Retina (tissue), 1 donor: ENCODE data around the gene EIF3L.

Experiments
- DNase-seq: peaks from one replicate; pipeline ENCODE4 v3.0.0-alpha.2; 2016

EIF3L gene

GRCh38 chr22:37855462-37855861, 6.2 kb downstream of the EIF3L start:
- no peak for DNase-seq

- DNase-seq, result no peak
These were observed 11.7 kb downstream of the EIF3L start for GRCh38 chr22:37860796-37861421.

DNA sequence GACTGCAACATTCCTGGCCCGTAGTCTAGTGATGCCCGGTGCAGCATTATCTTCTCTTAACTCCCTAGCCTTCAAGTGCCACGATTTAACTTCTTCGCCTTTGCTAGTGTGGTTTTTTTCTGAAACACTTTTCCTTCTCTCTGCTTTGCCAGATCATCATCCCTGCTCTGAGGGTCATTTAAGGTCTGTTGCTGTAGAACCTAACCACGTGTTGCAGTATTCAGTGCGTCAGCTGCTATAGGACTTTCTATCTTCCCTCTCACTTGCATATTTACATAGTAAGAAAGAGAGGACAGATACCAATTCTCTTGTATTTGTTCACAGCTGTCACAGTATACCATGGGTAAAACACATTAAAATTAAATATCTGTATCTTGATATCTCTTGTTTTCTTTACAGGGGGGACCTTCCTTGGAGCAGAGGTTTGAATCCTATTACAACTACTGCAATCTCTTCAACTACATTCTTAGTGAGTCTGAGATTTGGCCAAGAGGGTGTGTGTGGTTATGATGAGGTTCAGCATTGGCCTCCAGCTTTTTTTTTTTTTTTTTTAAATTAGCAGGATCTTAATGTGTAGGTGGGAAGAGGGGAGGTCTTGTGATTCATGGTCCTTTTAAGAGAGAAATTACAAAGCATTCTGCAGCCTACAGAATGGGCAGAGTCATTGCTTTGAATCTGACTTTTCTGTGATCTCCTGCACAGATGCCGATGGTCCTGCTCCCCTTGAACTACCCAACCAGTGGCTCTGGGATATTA, 13.5 kb downstream of the EIF3L start:
- no peak for DNase-seq

- DNase-seq, result no peak
These were observed 16.3 kb downstream of the EIF3L start for GRCh38 chr22:37865510-37865909.

DNA sequence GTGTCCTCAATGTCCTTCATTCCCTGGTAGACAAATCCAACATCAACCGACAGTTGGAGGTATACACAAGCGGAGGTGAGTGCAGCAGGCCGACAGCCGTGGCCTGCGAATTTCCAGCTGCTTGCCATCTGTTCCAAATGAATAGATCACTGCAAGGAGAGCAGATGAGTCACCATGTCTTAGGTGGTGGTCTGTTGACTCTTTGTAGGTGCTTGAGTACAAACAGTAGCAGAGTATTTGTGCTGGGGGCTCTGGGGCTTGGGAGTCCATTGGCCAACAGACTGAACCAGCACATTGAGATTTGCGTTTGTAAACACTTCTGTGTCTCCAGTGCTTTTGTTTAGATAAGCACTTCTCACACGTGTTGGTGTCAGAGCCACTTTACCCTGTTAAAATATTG, 21.1 kb downstream of the EIF3L start:
- DNase-seq, result no peak

DNA sequence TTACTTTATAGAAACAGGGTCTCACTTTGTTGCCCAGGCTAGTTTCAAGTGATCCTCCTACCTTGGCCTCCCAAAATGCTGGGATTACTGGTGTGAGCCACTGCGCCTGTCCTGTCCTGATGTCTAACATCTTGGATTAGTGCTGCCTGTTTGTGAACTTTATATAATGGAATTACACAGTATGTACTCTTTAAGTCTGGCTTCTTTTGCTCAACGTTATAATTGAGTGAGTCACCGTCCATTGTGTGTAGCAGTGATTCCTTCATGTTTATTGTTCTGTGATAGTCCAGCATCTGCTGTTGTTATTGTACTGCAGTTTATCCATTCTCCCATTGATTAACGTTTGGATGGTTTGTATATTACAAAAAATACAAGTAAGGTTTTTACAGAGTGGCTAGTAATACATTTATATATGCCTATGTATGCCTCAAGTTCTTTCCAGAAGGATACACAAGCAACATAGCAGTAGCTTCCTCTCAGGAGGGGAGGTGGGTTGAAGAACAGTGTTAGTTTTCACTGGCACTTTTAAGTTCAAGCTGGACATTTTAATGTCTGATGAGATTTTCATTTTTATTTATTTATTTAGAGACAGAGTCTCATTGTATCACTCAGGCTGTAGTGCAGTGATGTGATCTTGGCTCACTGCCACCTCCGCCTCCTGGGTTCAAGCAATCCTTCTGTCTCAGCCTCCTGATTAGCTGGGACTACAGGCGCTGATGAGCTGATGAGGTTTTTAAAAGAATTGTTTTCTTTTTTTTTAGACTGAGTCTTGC, 31.6 kb downstream of the EIF3L start:
- DNase-seq, result no peak

DNA sequence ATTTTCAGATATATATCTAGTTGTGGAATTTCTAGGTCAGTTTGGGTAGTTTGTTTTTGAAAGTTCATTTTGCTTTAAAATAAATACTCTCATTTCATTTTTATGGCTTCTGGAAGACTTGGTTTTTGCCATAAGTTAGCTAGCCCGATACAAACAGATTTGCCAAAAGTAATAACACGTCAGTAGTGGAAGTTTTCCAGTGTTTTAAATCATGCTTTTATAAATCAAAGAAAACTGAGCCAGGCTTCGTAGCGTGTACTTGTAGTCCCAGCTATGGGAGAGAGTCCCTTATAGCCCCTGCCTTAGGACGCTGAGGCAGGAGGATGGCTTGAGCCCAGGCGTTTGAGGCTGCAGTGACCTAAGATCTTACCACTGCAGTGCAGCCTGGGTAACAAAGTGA, 35.2 kb downstream of the EIF3L start:
- DNase-seq, result no peak

GRCh38 chr22:37887584-37888378, 38.6 kb downstream of the EIF3L start:
- no peak for DNase-seq

GRCh38 chr22:37891926-37892325, 42.7 kb downstream of the EIF3L start:
- no peak for DNase-seq

DNA sequence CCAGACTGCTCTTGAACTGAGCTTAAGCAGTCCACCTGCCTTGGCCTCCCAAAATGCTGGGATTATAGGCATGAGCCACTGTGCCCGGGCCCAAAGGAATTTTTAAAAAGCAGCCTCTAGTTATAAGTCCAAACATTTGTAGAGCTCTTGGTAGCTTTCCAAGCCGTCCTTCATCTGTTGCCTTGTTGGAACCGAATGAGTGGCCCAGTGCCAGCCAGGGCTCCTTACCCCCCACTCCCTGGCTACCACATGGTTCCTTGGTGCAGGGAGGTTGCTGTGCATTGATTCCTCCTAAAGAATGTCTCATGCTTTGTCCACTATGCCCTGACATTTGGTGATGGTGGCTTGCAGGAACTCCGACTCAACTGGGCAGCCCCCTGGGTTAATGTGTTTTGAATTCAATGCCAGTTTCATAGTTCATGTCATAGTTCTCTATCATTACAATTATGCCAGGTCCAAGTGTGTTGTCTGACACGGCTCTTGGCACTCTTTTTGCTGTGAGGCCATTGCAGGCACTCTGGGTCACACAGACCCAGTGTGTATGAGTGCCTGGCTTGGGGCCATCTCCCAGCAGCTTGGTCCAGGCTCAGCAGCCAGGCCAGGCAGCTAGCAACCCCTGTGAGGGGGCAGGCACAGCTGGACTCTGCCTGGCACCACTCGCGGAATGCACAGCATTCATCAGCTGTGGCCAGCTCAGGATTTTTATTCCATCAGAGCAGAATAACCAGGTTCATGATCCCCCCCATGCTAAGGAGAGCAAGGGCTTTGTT, 43.5 kb downstream of the EIF3L start:
- no peak for DNase-seq

GRCh38 chr22:37893583-37893983, 44.4 kb downstream of the EIF3L start:
- no peak for DNase-seq

DNA sequence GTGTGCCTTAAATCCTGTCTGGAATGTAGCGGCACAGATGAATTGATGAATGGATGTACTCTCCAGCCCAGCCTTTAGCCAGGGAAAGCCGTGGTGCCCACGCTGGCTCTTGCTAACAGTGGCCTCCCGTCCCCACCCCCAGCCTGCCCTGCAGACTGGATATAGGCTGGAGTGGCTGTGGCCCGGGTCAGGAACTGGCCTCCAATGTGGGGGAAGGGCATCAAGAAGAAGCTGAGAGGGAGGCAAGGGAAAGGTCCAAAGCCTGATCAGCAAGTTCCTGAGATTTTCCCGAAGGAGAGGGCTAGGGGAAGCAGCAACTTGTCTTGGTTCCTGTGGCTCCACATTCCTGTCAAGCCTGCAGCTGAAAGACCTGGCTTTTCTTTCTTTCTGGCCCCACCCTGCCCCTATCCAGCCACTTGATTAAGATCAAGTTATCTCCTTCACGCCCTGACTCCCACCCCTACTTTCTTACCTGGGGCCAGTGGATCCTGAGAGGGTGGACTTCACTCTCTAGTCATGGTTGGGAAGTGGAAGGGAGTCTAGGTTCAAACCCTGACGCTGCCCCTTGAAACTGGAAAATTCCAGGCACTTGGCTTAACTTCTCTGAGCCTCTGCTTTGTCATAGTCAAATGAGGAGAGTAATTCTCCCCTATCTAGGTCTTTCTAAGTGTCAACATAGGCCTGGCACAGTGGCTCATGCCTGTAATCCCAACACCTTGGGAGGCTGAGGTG, 45.9 kb downstream of the EIF3L start:
- DNase-seq, result no peak

GRCh38 chr22:37896181-37896592, 47.0 kb downstream of the EIF3L start:
- DNase-seq, result no peak

GRCh38 chr22:37896939-37897338, 47.7 kb downstream of the EIF3L start:
- no peak for DNase-seq

- no peak for DNase-seq
These were observed 48.6 kb downstream of the EIF3L start for GRCh38 chr22:37897807-37898206.

DNA sequence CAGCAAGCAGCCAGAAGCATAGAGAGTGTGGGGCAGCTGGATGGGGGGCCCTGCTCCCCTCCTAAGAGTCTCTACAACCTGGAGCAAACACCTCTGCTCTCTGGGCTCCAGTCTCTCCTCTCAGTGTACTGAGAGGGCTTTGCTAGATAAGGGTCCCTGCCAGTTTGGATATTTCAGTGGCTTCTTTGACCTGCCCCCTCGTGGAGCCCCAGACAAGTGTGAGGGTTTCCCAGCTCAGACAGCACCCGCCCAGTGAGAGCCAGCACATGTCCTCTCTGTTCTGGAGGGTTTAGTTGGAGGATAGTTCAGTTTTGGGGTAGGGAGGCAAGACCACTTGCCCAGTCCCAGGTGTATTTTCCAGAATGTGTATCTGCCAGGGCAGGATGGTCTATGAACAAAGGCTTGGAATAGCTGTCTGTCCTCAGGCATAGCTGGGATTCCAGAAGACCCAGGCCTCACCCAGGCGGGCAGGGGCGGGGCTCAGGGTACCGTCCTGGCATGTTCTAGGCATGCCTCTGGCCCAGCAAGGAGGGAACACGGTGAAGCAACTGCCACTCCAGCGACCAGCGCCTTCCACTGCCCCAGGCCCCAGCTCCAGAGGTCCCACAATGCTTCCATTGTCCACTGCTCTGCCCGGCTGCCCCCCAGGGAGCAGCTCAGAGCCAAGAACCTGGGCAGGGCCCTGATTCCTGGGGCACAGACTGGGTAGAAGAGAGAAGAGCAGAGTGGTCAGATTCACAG, 49.4 kb downstream of the EIF3L start:
- DNase-seq, result no peak

GRCh38 chr22:37904572-37905533, 55.6 kb downstream of the EIF3L start:
- DNase-seq, result peak; percentile 38

GRCh38 chr22:37905534-37906363, 56.5 kb downstream of the EIF3L start, which contains the start of gene MICALL1:
Gene MICALL1, plus strand, starts transcription at chr22:37906297. Its CDS starts 126 bp downstream, at chr22:37906423.
- peak; percentile 63 for DNase-seq
